BJ (cell line): ENCODE data around the gene USP36. TPM values are rescaled to one million over a fixed set of nuclear protein-coding genes. Genes with fewer than 3 reads are reported as not detected.

Source experiments
- CTCF ChIA-PET: fragments of 350-600 bp; formaldehyde crosslinking; extraction: SDS; loops from one replicate; lab custom pipeline; 2021; ENCODE audit warnings: antibody characterized with exemption, inconsistent platforms; lab: Yijun Ruan, JAX
- POLR2A ChIA-PET: fragments of 300-600 bp; sonication (Branson Sonifier 250); formaldehyde crosslinking; extraction: SDS; loops from one replicate; lab custom pipeline; 2021; ENCODE audit warnings: antibody characterized with exemption; lab: Charles Lee
- DNase-seq: peaks from one replicate; pipeline ENCODE4 v3.0.0-alpha.2; 2011; ENCODE audit warnings: low read depth
- H3K27me3 ChIP-seq: 2 replicates; pipeline ENCODE4 v1.6.0; 2011; ENCODE audit warnings: low read length; ENCODE audit not compliant: control insufficient read depth, insufficient read depth
- H3K36me3 ChIP-seq: 2 replicates; pipeline ENCODE4 v1.5.1; 2011; ENCODE audit warnings: low read length; ENCODE audit not compliant: control insufficient read depth, insufficient read depth
- H3K4me3 ChIP-seq: 2 replicates; pipeline ENCODE4 v1.5.1; 2011; ENCODE audit warnings: low read depth, mild to moderate bottlenecking, control low read depth, low read length
- CTCF ChIP-seq: IDR thresholded peaks from 2 replicates; pipeline ENCODE4 v1.5.1; 2011; ENCODE audit warnings: low read depth, mild to moderate bottlenecking, control low read depth, inconsistent platforms, low read length, moderate library complexity; ENCODE audit not compliant: insufficient read depth
- polyA plus RNA-seq: library from polyadenylated mRNA; depleted of rRNA; stranded (reverse); fragments of >200 nt; gene quantifications from 2 replicates; pipeline ENCODE4 v1.2.3, GENCODE V29; 2011

USP36 gene
- polyA plus RNA-seq, 1 experiment, result 22.1 TPM

- Histone ChIP-seq H3K27me3 (no peaks in the 10 kb centered on the region), H3K36me3 (peaks cover 4% of the 10 kb centered on the region; the same call in 1 of the 2 replicates), H3K4me3 (no peak overlapping the region)
- POLR2A ChIA-PET, result no interaction called here
- no peak for TF ChIP-seq CTCF
- CTCF ChIA-PET, result interaction anchor here (0.9 to 1.5 kb wide), 4 partner anchors 10 to 292 kb away, joined by 3 read pairs; no protein-coding TSS in a partner anchor
- DNase-seq, result no peak
These were observed 51.4 kb downstream of the USP36 start for GRCh38 chr17:78789149-78789662.

GRCh38 chr17:78788451-78788850 is 52.2 kb downstream of the USP36 start:
- CTCF ChIA-PET, result interaction anchor here (0.6 kb wide), 1 partner anchor 19 kb away, joined by 3 read pairs; no protein-coding TSS in a partner anchor
- Histone ChIP-seq H3K27me3 (no peaks in the 10 kb centered on the region), H3K36me3 (peaks cover 2% of the 10 kb centered on the region; the same call in 1 of the 2 replicates), H3K4me3 (no peak overlapping the region)
- no peak for TF ChIP-seq CTCF
- DNase-seq, result no peak
- POLR2A ChIA-PET, result no interaction called here

- ChIA-PET POLR2A (no interaction called here), CTCF (no interaction called here)
- Histone ChIP-seq H3K36me3 (no peaks in the 10 kb centered on the region; the same call in 1 of the 2 replicates), H3K27me3 (no peaks in the 10 kb centered on the region), H3K4me3 (no peak overlapping the region)
- TF ChIP-seq CTCF, result no peak
- no peak for DNase-seq
These were observed 53.2 kb downstream of the USP36 start for GRCh38 chr17:78787444-78787843.

- POLR2A ChIA-PET, result no interaction called here
- no peak for TF ChIP-seq CTCF
- CTCF ChIA-PET, result interaction anchor here (1.4 kb wide), 1 partner anchor 10 kb away, joined by 5 read pairs; no protein-coding TSS in a partner anchor
- Histone ChIP-seq H3K36me3 (no peaks in the 10 kb centered on the region), H3K27me3 (no peaks in the 10 kb centered on the region), H3K4me3 (no peak overlapping the region)
- DNase-seq, result no peak
These were observed 55.0 kb downstream of the USP36 start for GRCh38 chr17:78785663-78786057.

GRCh38 chr17:78785011-78785662 is 55.5 kb downstream of the USP36 start:
- POLR2A ChIA-PET, result no interaction called here
- no peak for DNase-seq
- H3K36me3 ChIP-seq, result no peaks in the 10 kb centered on the region
- CTCF ChIA-PET, result interaction anchor here (1.4 kb wide), 1 partner anchor 10 kb away, joined by 5 read pairs; no protein-coding TSS in a partner anchor
- H3K4me3 ChIP-seq, result no peak overlapping the region
- TF ChIP-seq CTCF, result no peak
- H3K27me3 ChIP-seq, result no peaks in the 10 kb centered on the region
